MCF 10A (cell line): ENCODE data around the gene CHD3. TPM values are rescaled to one million over a fixed set of nuclear protein-coding genes. Genes with fewer than 3 reads are reported as not detected.

Experiments used
- BruUV-seq: library from RNA; stranded (reverse); fragments of 400-500 nt; replicated peaks from 2 replicates; lab custom pipeline; 2021; lab: Mats Ljungman, UMichigan
- CTCF ChIA-PET: fragments of 300-600 bp; sonication (Branson Sonifier 250); formaldehyde crosslinking; extraction: SDS; loops from one replicate; lab custom pipeline; 2021; ENCODE audit warnings: antibody characterized with exemption, inconsistent platforms; lab: Yijun Ruan, JAX
- POLR2A ChIA-PET: fragments of 300-600, 350-650 bp; sonication (Branson Sonifier 250); formaldehyde crosslinking; extraction: SDS; loops from one replicate; lab custom pipeline; 2020; ENCODE audit warnings: antibody characterized with exemption, inconsistent platforms; lab: Yijun Ruan, JAX
- DNase-seq: peaks from one replicate; pipeline ENCODE4 v3.0.0-alpha.2; 2018; ENCODE audit not compliant: unreplicated experiment
- H3K27ac Mint-ChIP-seq: one replicate; pipeline ENCODE4 v1.8.0; 2022; ENCODE audit warnings: mild to moderate bottlenecking, low read depth, mixed read lengths; ENCODE audit not compliant: unreplicated experiment
- H3K27me3 Mint-ChIP-seq: one replicate; pipeline ENCODE4 v1.8.0; 2022; ENCODE audit warnings: mixed read lengths; ENCODE audit not compliant: insufficient read depth, unreplicated experiment
- H3K36me3 Mint-ChIP-seq: one replicate; pipeline ENCODE4 v1.8.0; 2022; ENCODE audit warnings: mild to moderate bottlenecking, moderate library complexity, mixed read lengths; ENCODE audit not compliant: insufficient read depth, unreplicated experiment
- H3K4me1 Mint-ChIP-seq: one replicate; pipeline ENCODE4 v1.8.0; 2022; ENCODE audit warnings: mixed read lengths; ENCODE audit not compliant: insufficient read depth, unreplicated experiment
- H3K4me3 Mint-ChIP-seq: one replicate; pipeline ENCODE4 v1.8.0; 2022; ENCODE audit warnings: mild to moderate bottlenecking, moderate library complexity, mixed read lengths; ENCODE audit not compliant: unreplicated experiment
- H3K9me3 Mint-ChIP-seq: one replicate; pipeline ENCODE4 v1.8.0; 2022; ENCODE audit warnings: mixed read lengths; ENCODE audit not compliant: unreplicated experiment
- CTCF ChIP-seq: fragments of 200-600 bp; IDR thresholded peaks from one replicate; pipeline ENCODE4 v1.8.0; 2022; ENCODE audit warnings: antibody characterized with exemption, mild to moderate bottlenecking; ENCODE audit not compliant: unreplicated experiment
- intact Hi-C: fragments of 100-400 bp; cut with micrococcal nuclease; formaldehyde crosslinking; loops from 2 replicates; pipeline ENCODE4 v1.14.1; 2022
- total RNA-seq: library from RNA; stranded (reverse); gene quantifications from 2 replicates; pipeline ENCODE4 v1.2.3, GENCODE V29; 2022

The CHD3 gene
- total RNA-seq, 1 experiment from 2014 or later, result 87.1 TPM

DNA sequence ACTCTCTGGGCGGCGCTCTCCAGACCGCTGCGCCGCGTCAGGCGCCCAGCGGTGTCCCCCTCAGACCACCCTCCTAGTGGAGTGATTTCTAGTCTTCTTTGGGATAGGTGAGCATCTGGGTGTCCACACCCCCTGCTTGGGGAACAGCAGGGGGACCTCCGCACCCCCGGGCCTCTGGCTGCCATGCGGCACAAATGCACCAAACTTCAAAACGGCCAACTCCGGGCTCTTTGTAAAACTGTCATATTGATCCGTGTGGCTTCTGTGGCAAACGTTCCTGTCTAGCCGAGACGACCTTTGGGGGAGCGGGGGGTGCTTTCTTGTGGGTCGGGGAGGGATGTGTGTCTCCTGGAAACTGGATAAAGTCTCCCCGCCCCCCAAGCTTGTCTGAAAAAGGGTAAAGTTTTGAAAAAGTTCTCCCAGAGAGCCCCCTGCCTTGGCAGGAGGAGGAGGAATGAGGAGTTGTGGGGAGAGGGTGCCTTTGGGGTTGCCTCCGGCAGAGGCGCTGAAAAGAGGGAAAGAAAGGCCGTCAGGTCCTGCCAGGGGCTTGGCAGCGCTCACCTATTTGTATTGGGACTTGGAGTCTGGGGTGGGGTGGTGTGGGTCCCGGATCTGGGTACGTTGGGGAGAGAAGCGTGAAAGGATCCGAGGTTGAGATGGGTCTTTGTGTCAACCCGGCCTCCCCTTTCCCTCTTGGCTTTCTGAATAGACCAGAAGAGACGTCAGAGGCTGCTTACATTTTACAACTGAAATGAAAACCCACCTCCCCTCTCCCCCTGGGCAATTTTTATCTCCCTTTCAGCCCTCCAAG lies 2.2 kb upstream of the CHD3 start:
- BruUV-seq, result TSS peak; percentile 35
- TF ChIP-seq CTCF, result no peak
- CTCF ChIA-PET, result interaction anchor here (0.6 to 1.3 kb wide), 5 partner anchors 21 to 104 kb away, joined by 3 to 6 read pairs (median 3); partner anchors contain the start of gene KDM6B
- H3K27me3 Mint-ChIP-seq, result no peaks in the 10 kb centered on the region
- H3K9me3 Mint-ChIP-seq, result no peaks in the 10 kb centered on the region
- intact Hi-C loops, result loop anchor here (2.0 kb wide), 1 partner anchor 50 kb away; no protein-coding TSS in a partner anchor
- POLR2A ChIA-PET, result interaction anchor here (0.7 to 2.2 kb wide), 16 partner anchors 15 to 328 kb away, joined by 3 to 12 read pairs (median 3); partner anchors contain the start of genes CYB5D1, NAA38, RNF227 and TNFSF13
- H3K4me3 Mint-ChIP-seq, result no peak overlapping the region
- no peak overlapping the region for H3K27ac Mint-ChIP-seq
- DNase-seq, result peak; percentile 45
- H3K36me3 Mint-ChIP-seq, result peaks cover 25% of the 10 kb centered on the region
- no peaks in the 10 kb centered on the region for H3K4me1 Mint-ChIP-seq

DNA sequence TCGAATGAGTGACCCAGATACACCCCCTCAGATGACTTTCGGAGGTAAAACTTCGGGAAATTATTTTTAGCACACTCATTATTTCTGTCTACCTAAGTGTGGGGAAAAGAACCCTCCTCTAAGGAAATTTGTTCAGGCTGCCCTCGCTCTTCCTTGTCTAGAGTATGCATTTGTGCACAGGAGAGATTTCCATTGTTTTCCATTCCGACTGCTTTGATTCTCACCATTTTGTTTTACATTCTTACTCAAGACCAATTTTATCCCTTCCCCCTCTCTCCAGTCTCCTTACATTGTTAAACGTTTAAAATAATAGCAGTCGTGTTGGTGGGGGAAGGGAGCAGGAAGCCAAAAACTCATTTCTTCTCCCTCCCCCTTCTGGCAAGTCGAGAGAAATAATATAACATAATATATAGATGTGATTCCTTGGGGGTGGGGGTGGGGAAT lies 1.5 kb upstream of the CHD3 start:
- H3K4me3 Mint-ChIP-seq, result no peak overlapping the region
- H3K36me3 Mint-ChIP-seq, result peaks cover 31% of the 10 kb centered on the region
- intact Hi-C loops, result loop anchor here (2.0 kb wide), 1 partner anchor 50 kb away; no protein-coding TSS in a partner anchor
- H3K27ac Mint-ChIP-seq, result no peak overlapping the region
- H3K4me1 Mint-ChIP-seq, result no peaks in the 10 kb centered on the region
- H3K27me3 Mint-ChIP-seq, result no peaks in the 10 kb centered on the region
- CTCF ChIA-PET, result no interaction called here
- no TSS peak for BruUV-seq
- H3K9me3 Mint-ChIP-seq, result no peaks in the 10 kb centered on the region
- no peak for DNase-seq
- POLR2A ChIA-PET, result interaction anchor here (0.7 to 2.2 kb wide), 5 partner anchors 15 to 214 kb away, joined by 3 to 12 read pairs (median 6); partner anchors contain the start of genes CYB5D1 and NAA38
- peak; percentile 11 for TF ChIP-seq CTCF

GRCh38 chr17:7887482-7888183 lies 956 bp upstream of the CHD3 start:
- Mint-ChIP-seq H3K27me3 (no peaks in the 10 kb centered on the region), H3K27ac (no peak overlapping the region), H3K36me3 (peaks cover 37% of the 10 kb centered on the region), H3K4me3 (no peak overlapping the region), H3K4me1 (no peaks in the 10 kb centered on the region), H3K9me3 (no peaks in the 10 kb centered on the region)
- intact Hi-C loops, result loop anchor here (2.0 kb wide), 1 partner anchor 51 kb away; no protein-coding TSS in a partner anchor
- no peak for TF ChIP-seq CTCF
- DNase-seq, result peak; percentile 97
- CTCF ChIA-PET, result no interaction called here
- POLR2A ChIA-PET, result no interaction called here
- BruUV-seq, result no TSS peak
